Transverse colon (tissue), 4 donors: ENCODE data around the gene PPM1B. TPM values are rescaled to one million over a fixed set of nuclear protein-coding genes. Genes with fewer than 3 reads are reported as not detected.

Experiments used
- DNase-seq: peaks from one replicate; pipeline ENCODE4 v3.0.0-alpha.2; 2019
- H3K27ac ChIP-seq, 4 donors: fragments of 200-600 bp; sonication (generic); 2 replicates each; pipeline ENCODE4 v1.5.1; 2016 to 2018; ENCODE audit warnings: inconsistent platforms in 4 of 4
- H3K27me3 ChIP-seq: fragments of 200-600 bp; sonication (generic); 2 replicates; pipeline ENCODE4 v1.5.1; 2017; ENCODE audit warnings: inconsistent platforms
- H3K36me3 ChIP-seq, 4 donors: fragments of 200-600 bp; sonication (generic); 2 replicates each; pipeline ENCODE4 v1.5.1; 2017 to 2019; ENCODE audit warnings: inconsistent platforms in 4 of 4
- H3K4me1 ChIP-seq, 4 donors: fragments of 200-600 bp; sonication (generic); 2 replicates each; pipeline ENCODE4 v1.5.1; 2017 to 2020; ENCODE audit warnings: inconsistent platforms in 4 of 4
- H3K4me3 ChIP-seq, 4 donors: fragments of 200-600 bp; sonication (generic); 1 replicate in 1 of 4; 2 replicates in 3 of 4; pipeline versions ENCODE4 v1.5.1 to v1.6.1; 2017 to 2019; ENCODE audit warnings: inconsistent platforms in 4 of 4
- H3K9me3 ChIP-seq, 2 donors: fragments of 200-600 bp; sonication (generic); 2 replicates each; pipeline ENCODE4 v1.5.1; 2017 to 2019; ENCODE audit warnings: inconsistent platforms in 2 of 2
- CTCF ChIP-seq, 5 experiments: fragments of 200-600 bp in 3 of 5; fragments of 450-650 bp in 2 of 5; sonication (generic) in 3 of 5; IDR thresholded peaks; 1 replicate in 2 of 5; 2 replicates in 3 of 5; pipeline ENCODE4 v1.5.1; 2016 to 2017; ENCODE audit warnings: antibody characterized with exemption in 5 of 5, inconsistent platforms in 3 of 5, mild to moderate bottlenecking in 2 of 5, moderate library complexity in 1 of 5
- EP300 ChIP-seq: sonication (generic); formaldehyde crosslinking; IDR thresholded peaks from one replicate; pipeline ENCODE4 v1.6.1; 2017; ENCODE audit warnings: antibody characterized with exemption, low read depth
- POLR2A ChIP-seq: fragments of 450-650 bp; IDR thresholded peaks from one replicate; pipeline ENCODE4 v1.6.1; 2016; ENCODE audit warnings: antibody characterized with exemption, mild to moderate bottlenecking, moderate library complexity
- POLR2AphosphoS5 ChIP-seq, 3 donors: sonication (generic); formaldehyde crosslinking; IDR thresholded peaks; one replicate each; pipeline ENCODE4 v1.6.1; 2016; ENCODE audit warnings: antibody characterized with exemption in 3 of 3
- WGBS, 2 donors: methylation state at CpG; one replicate each; pipeline ENCODE4 v1.1.5; 2018; ENCODE audit warnings: low coverage in 1 of 2; 5-methylcytosine and 5-hydroxymethylcytosine counted together
- in situ Hi-C, 4 donors: fragments of 200-750 bp; cut with MboI; loops; one replicate each; pipeline versions ENCODE4 v1.15.0 to v1.15.1; 2017; ENCODE audit warnings: low sequenced_read_pairs in 3 of 4, low pct_ligation_motif_present in 1 of 4, low pct_unique_long_range_greater_than_20kb in 1 of 4
- intact Hi-C: fragments of 100-400 bp; cut with DNase I; formaldehyde crosslinking; loops from one replicate; pipeline ENCODE4 v1.15.1; 2023; ENCODE audit warnings: low total_unique reads
- total RNA-seq, 4 donors: library from RNA; depleted of rRNA; stranded (reverse); fragments of >200 nt; gene quantifications; one replicate each; pipeline ENCODE4 v1.1.0, GENCODE V29; 2016

PPM1B gene
- total RNA-seq, 4 donors from 2014 or later, result 23.7 to 108 (median 67.0) TPM

DNA sequence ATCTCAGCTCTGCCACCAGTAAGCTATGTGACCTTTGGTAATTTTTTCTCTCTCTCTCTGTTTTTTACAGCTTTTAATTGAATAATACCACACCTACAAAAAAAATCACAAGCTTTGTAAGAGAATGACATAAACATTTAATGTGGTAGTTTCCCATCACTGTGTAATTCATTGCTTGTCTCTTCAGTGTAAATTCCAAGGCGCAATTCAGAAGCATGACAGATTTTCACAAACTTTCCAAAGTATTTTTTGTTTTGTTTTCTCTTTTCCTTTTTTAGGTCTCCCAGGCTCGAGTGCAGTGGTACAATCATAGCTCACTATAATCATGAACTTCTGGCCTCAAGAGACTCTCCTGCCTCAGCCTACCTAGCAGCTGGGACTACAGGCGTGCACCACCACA, 25.0 kb upstream of the PPM1B start:
- H3K9me3 ChIP-seq, result no peaks in the 10 kb centered on the region
- TF ChIP-seq CTCF (IDR thresholded peaks at IDR 0.05) (no peak), EP300 (no peak), POLR2AphosphoS5 (IDR thresholded peaks at IDR 0.05) (no peak), POLR2A (no peak)
- no peak overlapping the region for H3K4me3 ChIP-seq
- H3K27ac ChIP-seq, result no peak overlapping the region
- DNase-seq, result no peak
- WGBS, 2 donors, result 60 to 61% methylated on average over 3 of the region's 3 CpGs
- intact Hi-C loops (no loop called here), in situ Hi-C loops (no loop called here)
- H3K36me3 ChIP-seq, result no peaks in the 10 kb centered on the region
- H3K4me1 ChIP-seq, result no peaks in the 10 kb centered on the region
- H3K27me3 ChIP-seq, result no peaks in the 10 kb centered on the region

- in situ Hi-C loops, result no loop called here
- DNase-seq, result no peak
- TF ChIP-seq EP300 (no peak), CTCF (IDR thresholded peaks at IDR 0.05) (no peak), POLR2A (no peak), POLR2AphosphoS5 (IDR thresholded peaks at IDR 0.05) (no peak)
- no peaks in the 10 kb centered on the region for H3K4me1 ChIP-seq
- H3K36me3 ChIP-seq, result no peaks in the 10 kb centered on the region
- H3K27ac ChIP-seq, result no peak overlapping the region
- H3K9me3 ChIP-seq, result no peaks in the 10 kb centered on the region
- no peak overlapping the region for H3K4me3 ChIP-seq
- WGBS, 2 donors, result 40 to 78% methylated on average over 1 of the region's 1 CpG
- H3K27me3 ChIP-seq, result no peaks in the 10 kb centered on the region
- intact Hi-C loops, result no loop called here
These were observed 19.7 kb upstream of the PPM1B start for GRCh38 chr2:44148999-44149398.

DNA sequence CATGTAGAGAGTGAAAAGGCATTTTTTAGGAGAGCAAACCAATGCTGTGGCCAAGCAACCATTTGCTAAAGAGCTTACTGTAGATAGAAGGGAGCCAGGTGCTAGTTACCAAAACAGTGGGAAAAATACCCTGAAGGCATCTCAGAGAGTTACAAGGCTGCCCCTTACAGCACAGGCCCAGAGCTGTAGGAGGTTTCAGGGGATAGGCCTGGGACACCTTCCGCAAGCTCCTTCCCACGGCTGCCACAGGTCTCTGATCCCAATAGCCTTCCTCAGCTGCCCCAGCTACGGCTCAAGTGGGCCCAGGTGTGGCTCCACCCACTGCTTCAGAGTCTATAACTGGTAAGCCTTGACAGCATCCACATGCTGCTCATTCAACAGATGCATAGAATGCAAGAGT, 18.2 kb upstream of the PPM1B start:
- no peak overlapping the region for H3K27ac ChIP-seq
- no peak overlapping the region for H3K4me3 ChIP-seq
- no peak for DNase-seq
- no peaks in the 10 kb centered on the region for H3K4me1 ChIP-seq
- in situ Hi-C loops (no loop called here), intact Hi-C loops (no loop called here)
- H3K36me3 ChIP-seq, result no peaks in the 10 kb centered on the region
- no peaks in the 10 kb centered on the region for H3K27me3 ChIP-seq
- 73% methylated on average over 3 of the region's 3 CpGs; no CpG with 5 or more reads in 1 of the 2 donors for WGBS, 2 donors
- H3K9me3 ChIP-seq, result no peaks in the 10 kb centered on the region
- TF ChIP-seq EP300, result no peak
- TF ChIP-seq CTCF (IDR thresholded peaks at IDR 0.05), result no peak
- no peak for TF ChIP-seq POLR2AphosphoS5 (IDR thresholded peaks at IDR 0.05)
- TF ChIP-seq POLR2A, result no peak

DNA sequence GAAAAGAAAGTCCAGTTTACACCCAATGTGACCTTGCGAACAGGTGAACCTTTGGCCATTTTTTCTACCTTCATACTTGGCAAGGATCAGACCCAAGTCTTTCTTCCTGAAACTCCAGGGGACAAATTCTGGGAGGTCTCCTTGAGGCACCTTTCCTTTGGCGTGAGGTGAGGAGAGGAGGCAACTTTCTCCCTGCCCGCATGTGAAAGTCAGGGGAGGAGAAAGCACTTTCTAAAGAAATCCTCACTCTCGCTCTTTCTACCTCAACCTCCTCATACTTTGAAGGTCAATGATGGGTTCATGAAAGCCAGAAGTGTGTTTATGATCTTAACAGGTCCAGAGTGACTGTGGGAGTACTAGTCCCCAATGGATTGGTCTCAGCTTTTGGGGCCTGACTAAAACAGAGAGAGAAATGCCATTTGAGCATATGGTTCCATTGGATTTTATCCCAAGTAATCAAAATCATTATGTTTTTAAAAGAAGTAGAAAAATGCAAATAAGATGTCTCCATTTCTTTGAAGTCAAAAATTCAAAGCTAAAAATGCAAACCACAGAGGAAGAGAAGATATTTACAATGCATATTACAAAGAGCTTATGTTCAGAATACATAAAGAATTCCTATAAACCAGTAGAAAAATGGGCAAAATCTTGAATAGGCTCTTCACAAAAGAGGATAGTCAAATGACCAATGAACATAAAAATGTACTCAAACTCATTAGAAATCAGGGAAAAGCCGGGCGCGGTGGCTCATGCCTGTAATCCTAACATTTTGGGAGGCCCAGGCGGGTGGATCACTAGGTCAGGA, 15.6 kb upstream of the PPM1B start:
- no peaks in the 10 kb centered on the region for H3K36me3 ChIP-seq
- DNase-seq, result no peak
- H3K27me3 ChIP-seq, result no peaks in the 10 kb centered on the region
- WGBS, 2 donors, result 90 to 98% methylated on average over 7 to 8 of the region's 8 CpGs
- H3K9me3 ChIP-seq, result no peaks in the 10 kb centered on the region
- in situ Hi-C loops (no loop called here), intact Hi-C loops (no loop called here)
- no peak for TF ChIP-seq CTCF (IDR thresholded peaks at IDR 0.05)
- TF ChIP-seq EP300, result no peak
- TF ChIP-seq POLR2A, result no peak
- TF ChIP-seq POLR2AphosphoS5 (IDR thresholded peaks at IDR 0.05), result no peak
- no peak overlapping the region for H3K4me3 ChIP-seq
- H3K4me1 ChIP-seq, result no peaks in the 10 kb centered on the region
- H3K27ac ChIP-seq, result no peak overlapping the region
